KMS-11 (cell line): ENCODE measurements around the gene OLFML1.

Source experiments
- H2AFZ ChIP-seq: fragments of 200-600 bp; sonication (generic); 2 replicates; pipeline ENCODE4 v1.6.1; 2016; ENCODE audit warnings: antibody characterized with exemption, mixed run types, low read depth
- H3K27ac ChIP-seq: fragments of 200-600 bp; sonication (generic); 2 replicates; pipeline ENCODE4 v1.6.1; 2016; ENCODE audit warnings: mild to moderate bottlenecking, mixed run types
- H3K27me3 ChIP-seq: fragments of 200-600 bp; sonication (generic); 2 replicates; pipeline ENCODE4 v1.6.1; 2017; ENCODE audit warnings: mild to moderate bottlenecking, low read depth, mixed run types, moderate library complexity; ENCODE audit not compliant: insufficient read depth
- H3K36me3 ChIP-seq: fragments of 200-600 bp; sonication (generic); 2 replicates; pipeline ENCODE4 v1.6.1; 2017; ENCODE audit warnings: mild to moderate bottlenecking, mixed run types; ENCODE audit not compliant: insufficient read depth
- H3K4me1 ChIP-seq: fragments of 200-600 bp; sonication (generic); 2 replicates; pipeline ENCODE4 v1.6.1; 2016; ENCODE audit warnings: mild to moderate bottlenecking, low read depth, mixed run types; ENCODE audit not compliant: poor library complexity, severe bottlenecking
- H3K4me2 ChIP-seq: fragments of 200-600 bp; sonication (generic); 2 replicates; pipeline ENCODE4 v1.7.0; 2016; ENCODE audit warnings: mild to moderate bottlenecking, mixed run types
- H3K4me3 ChIP-seq: fragments of 200-600 bp; sonication (generic); IDR thresholded peaks from 2 replicates; pipeline ENCODE4 v1.6.1; 2017; ENCODE audit warnings: low read depth, low read length, mixed read lengths; ENCODE audit not compliant: insufficient read depth
- H3K79me2 ChIP-seq: fragments of 200-600 bp; sonication (generic); 2 replicates; pipeline ENCODE4 v1.6.1; 2016; ENCODE audit warnings: low read depth, mixed run types; ENCODE audit not compliant: insufficient read depth
- H3K9ac ChIP-seq: fragments of 200-600 bp; sonication (generic); 2 replicates; pipeline ENCODE4 v1.6.1; 2016; ENCODE audit warnings: mild to moderate bottlenecking, mixed run types
- H4K20me1 ChIP-seq: fragments of 200-600 bp; sonication (generic); 2 replicates; pipeline ENCODE4 v1.6.1; 2016; ENCODE audit warnings: mild to moderate bottlenecking, mixed run types; ENCODE audit not compliant: insufficient read depth
- CTCF ChIP-seq: fragments of 200-600 bp; sonication (generic); conservative IDR thresholded peaks from 2 replicates; pipeline ENCODE4 v1.6.1; 2017; ENCODE audit warnings: low read depth, mild to moderate bottlenecking, antibody characterized with exemption, low read length, moderate library complexity, mixed read lengths

The OLFML1 gene

GRCh38 chr11:7543302-7543701, 58.0 kb downstream of the OLFML1 start:
- H3K4me1 ChIP-seq, result no peaks in the 10 kb centered on the region
- no peak for TF ChIP-seq CTCF

GRCh38 chr11:7544021-7544420, 58.7 kb downstream of the OLFML1 start:
- Histone ChIP-seq H3K27me3 (no peaks in the 10 kb centered on the region), H4K20me1 (no peaks in the 10 kb centered on the region), H3K9ac (no peak overlapping the region), H3K4me2 (no peak overlapping the region), H3K4me1 (peaks cover 5% of the 10 kb centered on the region), H3K36me3 (no peaks in the 10 kb centered on the region), H3K27ac (no peak overlapping the region), H3K79me2 (no peaks in the 10 kb centered on the region), H3K4me3 (no peak overlapping the region), H2AFZ (no peak overlapping the region)
- TF ChIP-seq CTCF, result no peak

More at GRCh38 chr11:7543302-7543701, 58.0 kb downstream of the OLFML1 start:
- no peak overlapping the region for H3K4me2 ChIP-seq
- H2AFZ ChIP-seq, result no peak overlapping the region
- no peak overlapping the region for H3K4me3 ChIP-seq
- no peaks in the 10 kb centered on the region for H3K36me3 ChIP-seq
- H3K27me3 ChIP-seq, result no peaks in the 10 kb centered on the region
- no peak overlapping the region for H3K9ac ChIP-seq
- no peaks in the 10 kb centered on the region for H4K20me1 ChIP-seq
- no peak overlapping the region for H3K27ac ChIP-seq
- no peaks in the 10 kb centered on the region for H3K79me2 ChIP-seq

GRCh38 chr11:7545611-7546010, 60.3 kb downstream of the OLFML1 start:
- no peaks in the 10 kb centered on the region for H3K36me3 ChIP-seq
- TF ChIP-seq CTCF, result no peak
- no peak overlapping the region for H3K9ac ChIP-seq
- H2AFZ ChIP-seq, result no peak overlapping the region
- H3K27ac ChIP-seq, result no peak overlapping the region
- no peak overlapping the region for H3K4me2 ChIP-seq
- peaks cover 19% of the 10 kb centered on the region for H3K4me1 ChIP-seq
- no peak overlapping the region for H3K4me3 ChIP-seq
- no peaks in the 10 kb centered on the region for H3K79me2 ChIP-seq
- no peaks in the 10 kb centered on the region for H4K20me1 ChIP-seq
- no peaks in the 10 kb centered on the region for H3K27me3 ChIP-seq

- TF ChIP-seq CTCF, result no peak
- H3K36me3 ChIP-seq, result no peaks in the 10 kb centered on the region
- no peak overlapping the region for H2AFZ ChIP-seq
- no peaks in the 10 kb centered on the region for H3K79me2 ChIP-seq
- no peak overlapping the region for H3K9ac ChIP-seq
- H3K27me3 ChIP-seq, result no peaks in the 10 kb centered on the region
- no peak overlapping the region for H3K4me2 ChIP-seq
- H3K4me1 ChIP-seq, result peaks cover 19% of the 10 kb centered on the region
- H3K4me3 ChIP-seq, result no peak overlapping the region
- no peaks in the 10 kb centered on the region for H4K20me1 ChIP-seq
- no peak overlapping the region for H3K27ac ChIP-seq
Measured at GRCh38 chr11:7546324-7546791, 61.1 kb downstream of the OLFML1 start.
